Effector CD4-positive, alpha-beta T cell (primary cell): ENCODE results near the gene SMYD3.

Source experiments
- DNase-seq: peaks from one replicate; pipeline ENCODE4 v3.0.0-alpha.2; 2020

Gene SMYD3

DNA sequence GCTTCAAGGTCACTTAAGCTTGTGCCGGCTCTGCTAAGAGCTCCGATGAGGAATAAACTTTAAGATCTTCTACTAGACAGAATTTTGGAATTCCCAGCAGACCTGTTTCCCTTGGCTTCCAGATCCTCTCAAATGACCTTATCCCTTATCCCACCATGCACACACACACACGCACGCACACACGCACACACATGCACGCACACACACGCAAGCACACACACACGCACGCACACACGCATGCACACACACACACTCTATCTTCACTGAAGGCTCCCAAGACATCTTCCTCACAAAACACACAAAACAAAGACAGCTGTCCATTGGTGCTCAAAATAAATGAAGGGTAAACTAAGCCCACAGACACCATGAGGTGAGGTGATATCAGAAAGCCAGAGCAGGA, 692.4 kb downstream of the SMYD3 start:
- DNase-seq: no peak

DNA sequence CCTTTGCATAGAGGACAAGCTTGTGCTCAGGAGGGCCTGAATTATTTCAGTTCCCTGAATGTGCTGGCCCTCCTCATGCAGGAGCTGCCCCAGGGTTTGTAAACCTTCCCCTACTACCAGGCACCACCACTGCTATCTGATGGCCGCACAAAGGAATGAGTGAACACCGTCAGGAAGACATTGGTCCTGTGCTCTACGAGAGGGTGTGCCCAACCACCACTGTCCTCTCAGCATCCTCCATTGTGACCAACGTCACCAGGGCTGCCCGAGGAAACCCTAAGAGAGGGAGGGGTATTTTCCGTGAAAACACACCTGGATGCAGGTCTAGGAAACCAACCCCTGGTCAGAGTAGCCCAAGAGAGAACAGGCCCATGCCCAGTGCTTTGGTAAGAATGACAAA, 694.8 kb downstream of the SMYD3 start:
- DNase-seq: no peak

GRCh38 chr1:245810789-245811337, 696.2 kb downstream of the SMYD3 start:
- no peak for DNase-seq

DNA sequence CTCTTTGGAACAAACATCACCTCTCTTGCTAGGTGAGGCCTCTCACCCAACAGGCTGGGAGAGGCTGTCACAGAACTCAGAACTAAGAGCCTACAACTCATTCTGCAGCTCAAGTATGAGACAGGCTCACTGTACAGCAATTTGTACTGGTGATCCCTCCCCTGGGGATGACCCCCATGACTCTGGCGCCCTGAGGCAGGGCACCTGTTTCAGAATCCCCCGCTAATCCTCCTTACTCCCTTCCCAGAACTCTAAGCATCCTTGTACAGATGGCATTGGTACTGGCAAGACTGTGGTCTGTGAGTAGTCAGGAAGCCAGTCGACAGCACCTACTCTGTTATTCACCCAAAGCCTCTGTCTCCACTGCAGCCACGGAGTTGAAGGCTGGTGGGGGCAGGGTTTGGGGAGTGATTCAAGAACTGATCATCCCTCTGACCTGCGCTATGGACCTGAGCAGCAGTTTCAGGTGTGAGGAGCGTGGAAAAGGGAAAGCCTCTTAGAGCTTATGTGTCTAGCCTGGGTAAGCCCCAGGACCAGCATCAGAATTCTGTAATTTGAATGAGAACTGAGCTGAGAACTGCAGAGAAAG, 696.8 kb downstream of the SMYD3 start:
- DNase-seq: no peak

GRCh38 chr1:245809361-245809760, 697.7 kb downstream of the SMYD3 start:
- no peak for DNase-seq

GRCh38 chr1:245807954-245808719, 698.9 kb downstream of the SMYD3 start:
- DNase-seq: no peak

DNA sequence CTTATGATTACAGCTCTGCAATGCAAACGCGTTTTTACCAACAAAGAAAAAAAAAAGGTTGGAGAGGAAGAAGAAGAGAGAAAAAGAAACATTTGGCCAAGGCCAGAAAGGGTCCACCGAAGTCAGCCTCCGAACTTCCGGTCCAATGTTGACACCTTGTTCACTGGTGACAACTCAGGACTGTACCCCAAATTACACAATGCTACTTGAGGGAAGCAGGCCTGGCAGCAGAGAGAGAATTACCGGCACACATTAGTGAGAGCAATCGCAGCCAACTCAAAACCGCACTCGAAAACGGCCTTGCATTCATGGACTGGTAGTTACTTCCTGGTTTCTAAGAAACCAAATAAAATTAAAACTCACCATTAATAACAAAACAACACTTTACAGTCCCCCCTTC, 699.8 kb downstream of the SMYD3 start:
- no peak for DNase-seq

DNA sequence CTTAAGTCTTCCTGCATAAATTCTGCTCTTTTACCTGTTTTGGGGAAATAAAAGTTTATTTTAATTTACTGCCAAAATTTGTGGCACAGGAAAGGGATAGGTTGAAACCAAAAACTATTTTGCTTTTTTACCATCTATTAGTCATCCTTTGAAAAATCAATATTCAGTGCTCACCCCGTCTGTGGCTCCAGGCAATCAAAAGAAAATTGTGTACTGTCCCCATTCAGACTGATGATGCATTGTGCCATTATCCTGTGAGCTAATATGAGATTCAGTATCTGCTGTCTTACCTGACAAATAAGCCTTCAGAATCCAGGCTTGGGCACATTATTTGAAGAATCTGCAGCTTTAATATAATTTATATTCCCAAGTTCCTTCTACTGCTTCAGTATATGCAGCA, 701.5 kb downstream of the SMYD3 start:
- DNase-seq: no peak

DNA sequence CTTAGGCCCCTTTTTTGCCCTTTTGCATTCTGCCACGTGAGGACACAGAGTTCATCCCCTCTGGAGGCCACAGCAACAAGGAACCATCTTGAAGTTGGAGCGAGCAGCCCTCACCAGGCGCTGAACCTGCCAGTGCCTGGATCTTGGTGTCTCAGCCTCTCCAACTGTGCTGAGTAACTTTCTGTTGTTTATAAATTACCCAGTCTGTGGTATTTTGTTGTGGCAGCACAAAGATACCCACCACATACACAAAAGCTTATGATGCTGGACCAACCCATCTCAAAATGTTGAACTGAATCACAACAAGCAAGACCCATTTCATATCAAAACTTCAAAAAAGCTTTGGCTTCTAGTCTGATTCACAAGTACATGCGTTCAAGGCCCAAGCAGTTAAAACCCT, 702.4 kb downstream of the SMYD3 start:
- DNase-seq: no peak

DNA sequence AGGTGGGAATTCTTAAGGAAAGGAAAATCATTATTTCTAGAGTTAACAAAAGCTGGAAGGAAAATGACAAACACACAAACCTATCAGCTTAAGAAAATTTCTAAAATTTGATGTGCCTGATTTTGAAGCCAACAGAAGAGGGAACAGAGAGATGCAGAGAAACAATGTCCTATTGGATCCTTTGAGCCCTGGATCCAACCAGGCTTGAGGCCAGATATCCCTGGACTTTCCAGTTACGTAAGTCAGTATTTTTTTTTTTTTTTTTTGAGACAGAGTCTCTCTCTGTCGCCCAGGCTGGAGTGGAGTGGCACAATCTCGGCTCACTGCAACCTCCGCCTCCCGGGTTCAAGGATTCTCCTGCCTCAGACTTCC, 703.4 kb downstream of the SMYD3 start:
- DNase-seq: no peak

DNA sequence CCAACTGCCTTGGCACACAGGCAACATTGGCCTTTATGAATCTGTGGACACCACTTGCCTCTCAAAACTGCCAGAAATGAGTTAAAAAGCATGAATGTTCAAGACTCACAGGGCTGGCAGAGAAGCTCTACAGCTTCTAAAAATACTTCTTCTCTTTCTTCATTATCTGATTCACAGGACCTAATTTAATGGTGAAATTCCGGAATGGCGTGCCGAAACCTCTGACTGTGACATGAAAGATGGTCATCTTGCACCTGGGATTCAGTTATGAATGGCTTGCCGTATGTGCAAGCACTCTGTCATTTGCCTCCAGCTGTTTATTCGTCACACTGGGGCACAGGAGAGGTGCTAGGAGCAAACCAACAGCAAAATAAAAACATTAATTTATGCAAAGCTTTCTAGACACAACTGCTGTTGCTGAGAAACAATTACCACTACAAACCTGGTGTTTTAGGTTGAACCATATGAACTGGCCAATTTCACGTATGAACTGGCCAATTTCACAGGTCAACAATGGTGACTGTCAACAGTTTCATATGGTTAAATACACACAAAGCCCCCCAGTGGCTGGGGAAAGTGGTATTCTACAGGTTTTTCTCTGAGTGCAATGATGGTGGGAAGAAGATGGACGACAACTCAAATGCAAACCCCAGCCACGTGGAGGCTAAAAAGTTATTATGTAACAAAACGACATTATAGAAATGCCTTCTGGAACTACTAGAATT, 704.0 kb downstream of the SMYD3 start:
- DNase-seq: no peak

DNA sequence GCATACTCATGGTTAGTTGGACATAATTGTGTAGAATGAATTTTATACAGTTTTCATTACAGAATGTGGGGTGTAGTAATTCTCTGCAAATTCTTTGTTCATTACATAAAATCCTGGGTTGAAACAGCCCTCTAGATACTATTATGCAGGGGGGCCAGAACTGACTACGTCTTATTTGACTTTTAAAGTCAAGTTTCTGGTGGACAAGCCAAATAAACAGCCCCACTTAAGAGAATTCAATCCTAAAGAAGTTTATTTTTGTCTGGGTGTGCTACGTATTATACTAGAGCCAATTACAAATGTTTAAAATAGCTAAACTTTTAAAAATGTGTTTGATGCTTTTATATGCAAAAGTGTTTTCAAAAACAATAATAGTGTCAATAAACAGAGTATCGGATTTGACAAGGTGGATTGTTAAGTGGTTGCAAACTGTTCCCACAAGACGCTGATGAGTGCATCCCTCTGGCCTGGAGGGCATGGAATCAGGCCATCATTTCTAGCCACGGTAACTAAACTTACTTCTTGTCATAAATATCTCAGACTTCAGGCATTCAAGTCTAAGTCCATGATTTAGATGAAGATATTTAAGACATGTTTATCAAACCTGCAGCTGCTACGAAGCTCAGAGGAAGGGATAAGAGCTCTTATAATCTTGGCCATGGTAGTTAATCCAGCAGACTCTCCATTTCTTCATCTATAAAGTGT, 706.0 kb downstream of the SMYD3 start:
- DNase-seq: no peak

GRCh38 chr1:245798349-245798711, 708.7 kb downstream of the SMYD3 start:
- no peak for DNase-seq

GRCh38 chr1:245797592-245798348, 709.3 kb downstream of the SMYD3 start:
- no peak for DNase-seq

DNA sequence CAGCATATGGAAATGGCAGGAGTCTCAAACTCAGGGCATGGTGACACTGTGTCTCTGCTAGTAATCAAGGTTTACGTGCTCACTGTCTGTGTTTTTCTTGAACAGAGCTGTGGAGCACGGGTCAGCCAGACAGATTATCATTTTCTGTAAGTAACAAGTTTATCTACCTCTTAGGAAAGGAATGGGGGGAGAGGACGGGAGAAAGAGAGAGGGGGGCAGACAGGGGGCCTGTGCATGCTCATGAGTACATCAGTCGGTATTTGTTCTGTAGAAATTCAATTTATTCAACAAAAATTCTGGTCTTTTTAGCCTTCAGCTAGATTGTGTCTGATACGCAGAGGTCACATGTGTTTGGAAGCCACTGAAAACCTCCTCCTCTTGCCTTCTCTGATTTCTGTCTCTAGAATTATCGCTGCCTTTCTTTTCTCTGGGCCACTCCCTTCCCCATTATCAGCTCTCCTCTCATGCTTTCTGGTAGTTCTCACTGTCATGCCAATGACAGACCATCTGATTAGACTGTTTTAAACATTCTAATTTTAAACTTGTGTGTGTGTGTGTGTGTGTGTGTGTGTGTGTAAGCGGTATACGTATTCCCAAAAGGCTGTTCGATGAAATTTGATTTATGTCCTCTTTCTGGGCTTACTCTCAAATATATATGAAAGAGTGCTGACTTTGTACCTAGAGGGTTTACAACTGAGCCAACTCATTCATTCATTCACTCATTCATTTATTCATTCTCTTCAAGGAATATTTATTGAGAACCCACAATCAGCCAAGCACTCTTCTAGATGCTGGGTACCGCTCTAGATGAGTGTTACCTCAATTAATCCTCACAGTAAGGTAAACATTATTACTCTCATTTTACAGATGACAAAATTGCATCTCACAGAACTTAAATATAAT, 715.4 kb downstream of the SMYD3 start:
- no peak for DNase-seq

- DNase-seq: no peak
These were observed 716.6 kb downstream of the SMYD3 start for GRCh38 chr1:245790441-245790840.

- DNase-seq: no peak
These were observed 718.2 kb downstream of the SMYD3 start for GRCh38 chr1:245788886-245789285.

GRCh38 chr1:245788269-245788668, 718.8 kb downstream of the SMYD3 start:
- DNase-seq: no peak

DNA sequence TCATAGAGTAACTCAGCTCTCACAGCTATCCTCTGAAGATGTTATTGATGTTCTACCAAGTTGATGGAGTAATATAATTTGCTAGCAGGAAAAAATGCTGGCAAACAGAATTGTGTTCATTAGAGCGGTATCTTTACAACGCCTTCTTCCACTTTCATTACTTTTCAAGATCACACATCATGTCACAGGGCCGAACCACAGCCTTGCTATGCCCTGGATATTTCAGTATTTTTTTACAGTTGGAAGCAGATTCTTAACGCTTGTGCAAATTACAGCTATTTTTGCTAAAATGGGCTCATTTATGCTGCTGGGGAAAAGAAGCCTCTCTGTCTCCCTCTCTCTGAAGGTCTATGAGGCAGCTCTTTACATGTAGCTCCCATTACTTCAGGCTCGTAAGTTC, 720.1 kb downstream of the SMYD3 start:
- DNase-seq: no peak

- DNase-seq: no peak
These were observed 727.0 kb downstream of the SMYD3 start for GRCh38 chr1:245779797-245780755.
